Caco-2 (cell line): ENCODE measurements around the gene SNAP47. TPM values are rescaled to one million over a fixed set of nuclear protein-coding genes. Genes with fewer than 3 reads are reported as not detected.

ENCODE experiments used
- BruUV-seq: library from RNA; stranded (reverse); fragments of 400-500 nt; replicated peaks from 2 replicates; lab custom pipeline; 2021; lab: Mats Ljungman, UMichigan
- CTCF ChIA-PET: fragments of 300-600 bp; sonication (Branson Sonifier 250); formaldehyde crosslinking; loops from one replicate; lab custom pipeline; 2022; ENCODE audit warnings: antibody characterized with exemption; lab: Charles Lee
- POLR2A ChIA-PET: fragments of 300-600 bp; sonication (Branson Sonifier 250); formaldehyde crosslinking; loops from one replicate; lab custom pipeline; 2022; ENCODE audit warnings: antibody characterized with exemption; lab: Charles Lee
- DNase-seq, 2 experiments: peaks; one replicate each; pipeline versions ENCODE4 v3.0.0 to v3.0.0-alpha.2; 2020 to 2022
- H3K27me3 ChIP-seq: replicated peaks from 2 replicates; pipeline ENCODE4 v1.6.0; 2011; ENCODE audit warnings: low read length; ENCODE audit not compliant: control insufficient read depth, insufficient read depth
- H3K36me3 ChIP-seq: 2 replicates; pipeline ENCODE4 v1.5.1; 2011; ENCODE audit warnings: low read length; ENCODE audit not compliant: control insufficient read depth, insufficient read depth
- H3K4me1 ChIP-seq: fragments of 250-450 bp; sonication (Bioruptor Pico); 2 replicates; pipeline ENCODE4 v1.5.1; 2020; ENCODE audit warnings: mild to moderate bottlenecking
- H3K4me3 ChIP-seq: 2 replicates; pipeline ENCODE4 v1.5.1; 2011; ENCODE audit warnings: low read depth, mild to moderate bottlenecking, control low read depth, low read length
- H3K9me3 ChIP-seq: fragments of 250-450 bp; sonication (Bioruptor Pico); 2 replicates; pipeline ENCODE4 v1.5.1; 2020; ENCODE audit warnings: mild to moderate bottlenecking, moderate library complexity
- H3K27ac Mint-ChIP-seq: one replicate; pipeline ENCODE4 v1.8.0; 2022; ENCODE audit warnings: mixed read lengths; ENCODE audit not compliant: unreplicated experiment
- H3K27me3 Mint-ChIP-seq: one replicate; pipeline ENCODE4 v1.8.0; 2022; ENCODE audit warnings: mixed read lengths; ENCODE audit not compliant: insufficient read depth, unreplicated experiment
- H3K36me3 Mint-ChIP-seq: one replicate; pipeline ENCODE4 v1.8.0; 2022; ENCODE audit warnings: mild to moderate bottlenecking, mixed read lengths; ENCODE audit not compliant: insufficient read depth, unreplicated experiment
- H3K4me1 Mint-ChIP-seq: one replicate; pipeline ENCODE4 v1.8.0; 2022; ENCODE audit warnings: low read depth, mixed read lengths; ENCODE audit not compliant: unreplicated experiment
- H3K4me3 Mint-ChIP-seq: one replicate; pipeline ENCODE4 v1.8.0; 2022; ENCODE audit warnings: mild to moderate bottlenecking, moderate library complexity, mixed read lengths; ENCODE audit not compliant: unreplicated experiment
- H3K9me3 Mint-ChIP-seq: one replicate; pipeline ENCODE4 v1.8.0; 2022; ENCODE audit warnings: mixed read lengths; ENCODE audit not compliant: unreplicated experiment
- CTCF ChIP-seq, 2 experiments: fragments of 200-600 bp in 1 of 2; IDR thresholded peaks; 1 replicate in 1 of 2; 2 replicates in 1 of 2; pipeline versions ENCODE4 v1.5.1 to v1.8.0; 2011 to 2022; ENCODE audit warnings: antibody characterized with exemption in 1 of 2, control low read depth in 1 of 2, inconsistent platforms in 1 of 2, low read depth in 1 of 2, low read length in 1 of 2, mild to moderate bottlenecking in 1 of 2, moderate library complexity in 1 of 2; ENCODE audit not compliant: insufficient read depth in 1 of 2, severe bottlenecking in 1 of 2, unreplicated experiment in 1 of 2
- intact Hi-C: fragments of 100-400 bp; cut with micrococcal nuclease; formaldehyde crosslinking; loops from one replicate; pipeline ENCODE4 v1.10.0; 2022; ENCODE audit not compliant: unreplicated experiment
- total RNA-seq: library from RNA; stranded (reverse); gene quantifications from 2 replicates; pipeline ENCODE4 v1.2.3, GENCODE V29; 2022

Gene SNAP47
- total RNA-seq, 1 experiment from 2014 or later = 29.1 TPM

GRCh38 chr1:227765261-227766014 is 30.2 kb downstream of the SNAP47 start:
- Mint-ChIP-seq H3K36me3 (peaks cover 27% of the 10 kb centered on the region), H3K4me3 (no peak overlapping the region), H3K27me3 (no peaks in the 10 kb centered on the region), H3K4me1 (no peaks in the 10 kb centered on the region), H3K27ac (no peak overlapping the region), H3K9me3 (no peaks in the 10 kb centered on the region)
- Histone ChIP-seq H3K4me3 (no peak overlapping the region), H3K4me1 (0 out of 2 replicates have a peak, but pooled peaks cover 5% of the 10 kb centered on the region), H3K36me3 (no peaks in the 10 kb centered on the region; the same call in none of the 2 replicates), H3K9me3 (no peaks in the 10 kb centered on the region), H3K27me3 (no peaks in the 10 kb centered on the region)
- intact Hi-C loops = no loop called here
- no TSS peak for BruUV-seq
- POLR2A ChIA-PET = no interaction called here
- CTCF ChIA-PET = no interaction called here
- no peak for DNase-seq
- TF ChIP-seq CTCF (IDR thresholded peaks at IDR 0.05; ENCODE audit: insufficient read depth in 1 of 2, low read depth in 1 of 2, low read length in 1 of 2, severe bottlenecking in 1 of 2, unreplicated experiment in 1 of 2) = no peak

GRCh38 chr1:227766015-227766634 is 30.9 kb downstream of the SNAP47 start:
- ChIA-PET CTCF (interaction anchor here (0.6 to 0.7 kb wide), 2 partner anchors 21 to 185 kb away, joined by 4 read pairs; no protein-coding TSS in a partner anchor), POLR2A (no interaction called here)
- Histone ChIP-seq H3K4me1 (0 out of 2 replicates have a peak, but pooled peaks cover 5% of the 10 kb centered on the region), H3K4me3 (no peak overlapping the region), H3K9me3 (no peaks in the 10 kb centered on the region), H3K27me3 (no peaks in the 10 kb centered on the region), H3K36me3 (no peaks in the 10 kb centered on the region; the same call in none of the 2 replicates)
- intact Hi-C loops = no loop called here
- no peaks in the 10 kb centered on the region for H3K27me3 Mint-ChIP-seq
- DNase-seq = no peak
- no peak overlapping the region for H3K4me3 Mint-ChIP-seq
- no peak for TF ChIP-seq CTCF (IDR thresholded peaks at IDR 0.05; ENCODE audit: insufficient read depth in 1 of 2, low read depth in 1 of 2, low read length in 1 of 2, severe bottlenecking in 1 of 2, unreplicated experiment in 1 of 2)
- no peaks in the 10 kb centered on the region for H3K4me1 Mint-ChIP-seq
- no peaks in the 10 kb centered on the region for H3K9me3 Mint-ChIP-seq
- H3K27ac Mint-ChIP-seq = no peak overlapping the region
- peaks cover 27% of the 10 kb centered on the region for H3K36me3 Mint-ChIP-seq
- BruUV-seq = no TSS peak

GRCh38 chr1:227766653-227767277 is 31.5 kb downstream of the SNAP47 start:
- TF ChIP-seq CTCF (IDR thresholded peaks at IDR 0.05; ENCODE audit: insufficient read depth in 1 of 2, low read depth in 1 of 2, low read length in 1 of 2, severe bottlenecking in 1 of 2, unreplicated experiment in 1 of 2) = no peak
- POLR2A ChIA-PET = no interaction called here
- Mint-ChIP-seq H3K4me3 (no peak overlapping the region), H3K27ac (no peak overlapping the region), H3K27me3 (no peaks in the 10 kb centered on the region), H3K4me1 (no peaks in the 10 kb centered on the region), H3K36me3 (peaks cover 27% of the 10 kb centered on the region), H3K9me3 (no peaks in the 10 kb centered on the region)
- 0 out of 2 replicates have a peak, but pooled peaks cover 5% of the 10 kb centered on the region for H3K4me1 ChIP-seq
- no TSS peak for BruUV-seq
- no peaks in the 10 kb centered on the region for H3K9me3 ChIP-seq
- CTCF ChIA-PET = interaction anchor here (0.6 to 0.7 kb wide), 2 partner anchors 22 to 185 kb away, joined by 4 read pairs; no protein-coding TSS in a partner anchor
- intact Hi-C loops = no loop called here
- H3K36me3 ChIP-seq = no peaks in the 10 kb centered on the region; the same call in none of the 2 replicates
- H3K4me3 ChIP-seq = no peak overlapping the region
- no peak for DNase-seq
- no peaks in the 10 kb centered on the region for H3K27me3 ChIP-seq
